CD4-positive, alpha-beta T cell treated with Interleukin-12 subunit alpha and Interleukin-12 subunit beta, for 1 hour (primary cell): ENCODE data around the gene TRMT10C.
"Not testable (repeated sequence)": the region's sequence is repeated elsewhere in the genome, so short reads cannot be mapped to it uniquely, and the experiment has no call there.

Experiments used
- DNase-seq: peaks from one replicate; pipeline ENCODE4 v3.0.0-alpha.2; 2020

Gene TRMT10C

GRCh38 chr3:101549473-101549872 is 12.2 kb upstream of the TRMT10C start:
- no peak for DNase-seq

GRCh38 chr3:101551359-101552081 is 10.1 kb upstream of the TRMT10C start:
- not testable (repeated sequence) for DNase-seq

- not testable (repeated sequence) for DNase-seq
Measured at GRCh38 chr3:101553381-101553780, 8.3 kb upstream of the TRMT10C start.

- DNase-seq: no peak
Measured at GRCh38 chr3:101556064-101556463, 5.6 kb upstream of the TRMT10C start.

- no peak for DNase-seq
Measured at GRCh38 chr3:101567528-101568317, 6.1 kb downstream of the TRMT10C start.

DNA sequence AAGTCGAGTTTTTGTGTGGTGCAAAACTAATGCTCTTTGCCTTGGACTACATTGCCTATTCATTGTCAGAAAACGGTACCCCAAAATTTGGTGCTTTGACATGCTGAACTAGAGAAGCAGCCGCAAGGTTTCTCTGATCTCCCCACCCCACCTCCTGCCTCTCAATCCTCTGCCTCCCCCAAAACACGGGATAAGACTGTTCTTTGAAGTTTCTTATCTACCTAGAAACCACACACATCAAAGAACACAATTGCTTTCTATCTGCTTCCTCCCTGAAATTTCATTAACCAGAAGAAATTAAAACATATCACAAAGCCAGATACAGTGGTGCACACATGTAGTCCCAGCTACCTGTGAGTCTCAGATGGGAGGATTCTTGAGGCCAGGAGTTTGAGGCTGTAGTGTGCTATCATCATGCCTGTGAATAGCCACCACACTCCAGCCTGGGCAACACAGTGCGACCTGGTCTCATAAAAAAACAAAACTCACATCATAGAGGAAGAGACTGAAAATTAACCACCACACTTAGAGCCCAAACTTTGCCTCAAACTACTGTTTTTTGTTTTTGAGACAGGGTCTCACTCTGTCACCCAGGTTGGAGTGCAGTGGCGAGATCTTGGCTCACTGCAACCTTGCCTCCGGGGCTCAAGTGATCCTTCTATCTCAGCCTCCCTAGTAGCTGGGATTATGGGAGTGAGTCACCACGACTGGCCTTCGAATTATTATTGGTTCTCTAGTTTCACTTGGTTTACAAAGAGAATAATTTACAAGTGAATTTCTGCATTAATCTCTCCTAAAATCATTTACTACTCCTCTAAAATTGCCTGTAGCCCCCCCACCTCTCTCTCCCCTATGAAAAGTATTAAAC is 9.6 kb downstream of the TRMT10C start:
- DNase-seq: peak; percentile 56

DNA sequence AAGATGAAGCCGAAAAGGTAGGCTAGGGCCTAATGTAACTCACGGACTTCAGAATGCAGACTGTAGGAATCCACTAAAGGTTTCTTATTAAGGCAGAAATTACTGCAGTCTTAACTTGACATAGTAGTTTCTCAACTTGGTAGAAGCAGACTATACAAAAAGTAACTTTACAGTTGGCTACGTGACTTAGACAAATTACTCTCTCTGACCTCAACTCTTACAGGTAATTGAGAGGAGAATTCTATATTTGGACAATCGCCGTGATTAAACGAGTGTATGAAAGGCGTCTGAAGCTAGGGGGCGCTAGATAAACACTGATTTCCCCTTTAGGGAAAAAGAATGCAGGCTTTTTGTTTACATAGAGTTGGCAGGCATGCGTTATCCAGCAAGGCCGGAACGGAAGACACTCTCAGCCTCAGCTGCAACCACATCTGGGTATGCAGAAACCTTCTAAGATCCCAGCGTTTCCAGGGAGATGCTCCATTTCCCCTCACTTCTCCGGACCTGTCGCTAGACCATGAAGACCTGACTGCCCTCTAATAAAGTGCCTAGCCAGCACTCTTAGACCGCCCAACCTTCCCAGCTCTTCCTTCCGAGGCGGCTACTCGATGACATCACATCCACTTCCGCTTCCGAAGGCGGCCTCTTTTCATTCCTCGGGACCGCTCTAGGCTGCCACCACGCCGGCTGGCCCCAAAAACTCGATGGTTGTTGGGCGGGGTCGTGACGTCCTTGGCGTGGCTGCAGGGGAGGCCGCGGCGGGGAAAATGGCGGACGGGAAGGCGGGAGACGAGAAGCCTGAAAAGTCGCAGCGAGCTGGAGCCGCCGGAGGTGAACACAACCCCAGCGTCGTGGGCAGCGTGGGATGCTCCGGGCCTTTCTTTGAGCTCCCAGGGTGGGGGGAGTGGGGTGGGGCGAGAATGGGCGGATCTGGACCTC is 12.1 kb downstream of the TRMT10C start, which contains the start of gene PCNP:
Gene PCNP (plus strand): TSS at position 732 of the 939 bp plus-strand sequence. CDS start 36 bp downstream, at position 768.
- peak; percentile 99 for DNase-seq

- peak; percentile 66 for DNase-seq
Measured at GRCh38 chr3:101574388-101575112, 12.9 kb downstream of the TRMT10C start.

DNA sequence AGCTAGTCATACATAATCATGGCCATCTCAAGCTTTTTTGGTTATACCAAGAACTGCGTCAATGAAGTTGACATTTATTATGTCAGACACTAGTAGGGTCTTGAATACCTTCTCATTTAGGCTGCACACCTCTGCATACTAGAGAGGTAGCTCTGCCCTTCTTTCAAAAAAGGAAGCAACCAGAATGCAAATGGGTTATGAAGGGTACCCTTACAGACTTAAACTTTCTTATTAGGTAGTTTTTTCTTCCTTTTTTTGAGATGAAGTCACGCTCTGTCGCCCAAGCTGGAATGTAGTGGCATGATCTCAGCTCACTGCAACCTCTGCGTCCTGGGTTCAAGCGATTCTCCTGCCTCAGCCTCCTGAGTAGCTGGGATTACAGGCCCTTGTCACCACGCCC is 15.6 kb downstream of the TRMT10C start:
- DNase-seq: no peak

DNA sequence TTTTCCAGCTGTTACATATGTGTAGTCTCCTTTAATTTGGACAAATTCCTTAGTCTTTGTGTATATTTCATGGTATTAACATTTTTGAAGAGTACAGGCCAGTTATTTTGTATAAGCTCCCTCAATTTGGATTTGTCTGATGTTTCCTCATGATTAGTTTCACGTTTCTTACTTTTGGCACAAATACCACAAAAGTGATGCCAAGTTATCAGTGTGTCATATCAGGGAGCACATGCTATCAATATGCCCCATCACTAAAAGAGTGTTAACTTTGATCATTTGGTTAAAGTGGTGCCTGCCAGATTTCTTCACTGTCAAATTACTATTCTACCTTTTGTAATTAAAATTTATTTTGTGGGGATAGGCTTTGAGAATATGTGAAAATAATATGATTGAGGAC is 26.9 kb downstream of the TRMT10C start:
- DNase-seq: no peak

DNA sequence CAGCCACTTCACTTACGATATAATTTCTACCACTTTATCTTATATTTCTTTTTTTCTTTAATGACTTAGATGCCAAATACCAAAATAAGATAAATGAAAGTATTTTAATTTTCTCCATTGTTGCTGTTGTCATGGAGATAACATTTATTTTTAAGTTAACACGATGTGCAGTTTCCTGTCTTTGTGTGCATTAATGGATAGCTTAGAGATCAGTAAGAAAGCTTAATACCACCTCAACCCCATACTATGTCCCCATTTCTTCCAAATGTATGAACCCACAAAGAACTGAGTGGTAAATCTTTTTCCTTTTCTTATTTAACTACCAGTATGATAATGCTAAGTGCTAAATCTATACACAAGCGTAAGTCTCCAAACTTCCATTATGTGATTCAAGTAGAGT is 29.4 kb downstream of the TRMT10C start:
- DNase-seq: no peak

GRCh38 chr3:101602731-101603130 is 41.1 kb downstream of the TRMT10C start:
- no peak for DNase-seq

GRCh38 chr3:101603184-101603583 is 41.5 kb downstream of the TRMT10C start:
- DNase-seq: no peak

GRCh38 chr3:101605398-101605797 is 43.7 kb downstream of the TRMT10C start:
- DNase-seq: not testable (repeated sequence)

GRCh38 chr3:101611023-101611422 is 49.4 kb downstream of the TRMT10C start:
- no peak for DNase-seq

DNA sequence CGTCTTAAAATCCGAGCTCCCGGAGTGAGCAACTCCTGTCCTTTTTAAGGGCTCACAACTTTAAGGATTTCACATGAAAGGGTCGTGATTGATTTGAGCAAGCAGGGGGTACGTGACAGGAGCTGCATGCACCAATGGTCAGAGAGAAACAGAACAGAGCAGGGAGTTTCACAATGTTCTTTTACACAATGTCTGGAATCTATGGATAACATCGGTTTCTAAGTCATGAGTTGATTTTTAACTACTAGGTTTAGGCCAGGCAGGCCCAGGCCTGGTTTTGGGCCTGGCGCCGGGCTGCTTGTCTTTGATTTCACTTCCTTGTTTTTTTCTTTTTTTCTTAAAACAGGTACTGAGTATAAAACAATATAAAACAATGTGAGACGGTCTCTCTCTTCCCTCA is 51.3 kb downstream of the TRMT10C start:
- DNase-seq: not testable (repeated sequence)

DNA sequence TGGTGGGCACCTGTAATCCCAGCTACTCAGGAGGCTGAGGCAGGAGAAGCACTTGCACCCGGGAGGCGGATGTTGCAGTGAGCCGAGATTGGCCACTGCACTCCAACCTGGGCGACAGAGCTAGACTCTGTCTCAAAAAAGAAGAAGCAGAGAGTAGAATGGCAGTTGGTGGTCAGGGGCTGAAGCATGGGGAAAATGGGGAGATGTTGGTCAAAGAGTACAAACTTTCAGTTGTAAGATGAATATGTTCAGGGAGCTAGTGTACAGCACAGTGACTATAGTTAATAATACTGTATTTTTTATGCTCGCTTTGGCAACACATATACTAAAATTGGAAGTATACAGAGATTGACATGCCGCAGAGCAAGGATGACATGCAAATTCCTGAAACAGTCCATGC is 53.9 kb downstream of the TRMT10C start:
- no peak for DNase-seq
